Loucy (cell line): ENCODE measurements around the gene B3GAT1.

Experiments used
- H2AFZ ChIP-seq: fragments of 200-600 bp; sonication (generic); 2 replicates; pipeline ENCODE4 v1.6.0; 2016; ENCODE audit warnings: antibody characterized with exemption, mild to moderate bottlenecking, low read length, moderate library complexity
- H3F3A ChIP-seq: fragments of 200-600 bp; 2 replicates; pipeline ENCODE4 v1.6.0; 2016; ENCODE audit warnings: antibody characterized with exemption, low read depth, mild to moderate bottlenecking
- H3K27me3 ChIP-seq: fragments of 200-600 bp; sonication (generic); 2 replicates; pipeline ENCODE4 v1.6.1; 2014; ENCODE audit warnings: low read length, mild to moderate bottlenecking; ENCODE audit not compliant: insufficient read depth, poor library complexity, severe bottlenecking
- H3K36me3 ChIP-seq: fragments of 200-600 bp; sonication (generic); 2 replicates; pipeline ENCODE4 v1.6.1; 2016; ENCODE audit warnings: low read length; ENCODE audit not compliant: insufficient read depth
- H3K4me1 ChIP-seq: fragments of 200-600 bp; sonication (generic); 2 replicates; pipeline ENCODE4 v1.5.1; 2014; ENCODE audit warnings: low read length, mild to moderate bottlenecking; ENCODE audit not compliant: insufficient read depth, poor library complexity, severe bottlenecking
- H3K4me2 ChIP-seq: fragments of 200-600 bp; sonication (generic); 2 replicates; pipeline ENCODE4 v1.6.0; 2014; ENCODE audit warnings: antibody characterized with exemption, low read length, low read depth, mild to moderate bottlenecking; ENCODE audit not compliant: poor library complexity, severe bottlenecking
- H3K4me3 ChIP-seq: fragments of 200-600 bp; sonication (generic); 2 replicates; pipeline ENCODE4 v1.5.1; 2014; ENCODE audit warnings: low read length, mild to moderate bottlenecking, mixed read lengths; ENCODE audit not compliant: poor library complexity, severe bottlenecking
- H3K79me2 ChIP-seq: fragments of 200-600 bp; sonication (generic); 2 replicates; pipeline ENCODE4 v1.6.1; 2014; ENCODE audit warnings: low read length; ENCODE audit not compliant: insufficient read depth
- H3K9ac ChIP-seq: fragments of 200-600 bp; sonication (generic); 2 replicates; pipeline ENCODE4 v1.6.0; 2014; ENCODE audit warnings: mild to moderate bottlenecking, low read depth, low read length, moderate library complexity; ENCODE audit not compliant: poor library complexity, severe bottlenecking
- H3K9me2 ChIP-seq: fragments of 200-600 bp; sonication (generic); replicated peaks from 2 replicates; pipeline ENCODE4 v1.6.1; 2016; ENCODE audit warnings: low read depth, low read length, mixed read lengths
- H3K9me3 ChIP-seq: fragments of 200-600 bp; sonication (generic); 2 replicates; pipeline ENCODE4 v1.6.1; 2014; ENCODE audit warnings: mild to moderate bottlenecking, antibody characterized with exemption, low read length, low read depth; ENCODE audit not compliant: insufficient read depth
- H4K20me1 ChIP-seq: fragments of 200-600 bp; sonication (generic); 2 replicates; pipeline ENCODE4 v1.6.0; 2014; ENCODE audit warnings: antibody characterized with exemption, low read length, mild to moderate bottlenecking; ENCODE audit not compliant: insufficient read depth, poor library complexity, severe bottlenecking
- EZH2phosphoT487 ChIP-seq: fragments of 200-600 bp; IDR thresholded peaks from 2 replicates; pipeline ENCODE4 v1.6.1; 2018; ENCODE audit warnings: antibody characterized with exemption, mild to moderate bottlenecking, moderate library complexity, borderline replicate concordance
- TF ChIP-seq, protein P1 (sequence below): fragments of 200-600 bp; sonication (generic); conservative IDR thresholded peaks from 2 replicates; pipeline ENCODE4 v1.5.1; 2014; ENCODE audit warnings: mild to moderate bottlenecking, antibody characterized with exemption, low read length

Gene B3GAT1

DNA sequence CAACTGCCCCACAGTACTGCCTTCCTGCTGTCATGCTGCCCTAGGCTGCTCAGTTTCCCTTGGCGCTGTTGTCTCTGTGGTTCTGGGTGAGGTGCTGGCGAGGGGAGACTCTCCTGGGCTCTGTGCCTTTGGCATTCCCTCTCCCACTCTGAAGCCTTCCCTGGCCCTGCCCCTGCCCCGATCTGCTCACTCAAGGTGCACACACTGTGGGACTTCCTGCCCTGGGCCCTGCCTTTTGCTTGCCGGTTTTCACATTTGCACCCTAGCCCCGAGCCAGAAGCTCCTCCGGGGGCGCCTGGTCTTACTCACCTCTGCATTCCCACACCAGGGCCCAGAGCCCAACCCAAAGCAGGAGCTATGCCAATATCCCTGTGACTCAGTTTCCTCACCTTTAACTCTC lies 12.0 kb downstream of the B3GAT1 start:
- Histone ChIP-seq H3K9me3 (peaks cover 26% of the 10 kb centered on the region; the same call in 1 of the 2 replicates), H4K20me1 (no peaks in the 10 kb centered on the region), H3K79me2 (no peaks in the 10 kb centered on the region), H3K4me1 (no peaks in the 10 kb centered on the region), H2AFZ (no peak overlapping the region), H3K9ac (no peak overlapping the region), H3K27me3 (no peaks in the 10 kb centered on the region), H3K4me2 (no peak overlapping the region), H3F3A (no peaks in the 10 kb centered on the region), H3K4me3 (no peak overlapping the region), H3K36me3 (no peaks in the 10 kb centered on the region), H3K9me2 (no peaks in the 10 kb centered on the region)
- no peak for TF ChIP-seq EZH2phosphoT487
- TF ChIP-seq, protein P1, sequence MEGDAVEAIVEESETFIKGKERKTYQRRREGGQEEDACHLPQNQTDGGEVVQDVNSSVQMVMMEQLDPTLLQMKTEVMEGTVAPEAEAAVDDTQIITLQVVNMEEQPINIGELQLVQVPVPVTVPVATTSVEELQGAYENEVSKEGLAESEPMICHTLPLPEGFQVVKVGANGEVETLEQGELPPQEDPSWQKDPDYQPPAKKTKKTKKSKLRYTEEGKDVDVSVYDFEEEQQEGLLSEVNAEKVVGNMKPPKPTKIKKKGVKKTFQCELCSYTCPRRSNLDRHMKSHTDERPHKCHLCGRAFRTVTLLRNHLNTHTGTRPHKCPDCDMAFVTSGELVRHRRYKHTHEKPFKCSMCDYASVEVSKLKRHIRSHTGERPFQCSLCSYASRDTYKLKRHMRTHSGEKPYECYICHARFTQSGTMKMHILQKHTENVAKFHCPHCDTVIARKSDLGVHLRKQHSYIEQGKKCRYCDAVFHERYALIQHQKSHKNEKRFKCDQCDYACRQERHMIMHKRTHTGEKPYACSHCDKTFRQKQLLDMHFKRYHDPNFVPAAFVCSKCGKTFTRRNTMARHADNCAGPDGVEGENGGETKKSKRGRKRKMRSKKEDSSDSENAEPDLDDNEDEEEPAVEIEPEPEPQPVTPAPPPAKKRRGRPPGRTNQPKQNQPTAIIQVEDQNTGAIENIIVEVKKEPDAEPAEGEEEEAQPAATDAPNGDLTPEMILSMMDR = no peak

DNA sequence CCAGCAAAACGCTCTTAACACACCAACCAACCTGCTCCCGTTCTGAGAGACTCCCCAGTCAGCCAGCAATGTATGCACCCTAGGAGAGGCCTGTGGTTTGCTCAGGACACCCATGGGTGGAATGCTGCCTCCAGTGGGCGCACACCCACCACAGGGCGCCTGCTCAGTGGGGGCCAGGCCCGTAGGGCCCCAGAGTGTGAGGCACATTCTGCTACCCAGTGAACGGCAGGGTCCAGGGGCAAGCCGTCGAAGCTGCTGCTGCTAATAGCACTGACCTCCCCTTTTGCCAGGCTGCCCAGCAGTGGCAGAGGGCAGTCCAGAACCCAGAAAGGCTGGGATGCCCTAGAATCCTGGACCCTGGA lies 12.8 kb downstream of the B3GAT1 start:
- TF ChIP-seq EZH2phosphoT487 = no peak
- TF ChIP-seq, protein P1 = no peak
- no peaks in the 10 kb centered on the region for H3K27me3 ChIP-seq

DNA sequence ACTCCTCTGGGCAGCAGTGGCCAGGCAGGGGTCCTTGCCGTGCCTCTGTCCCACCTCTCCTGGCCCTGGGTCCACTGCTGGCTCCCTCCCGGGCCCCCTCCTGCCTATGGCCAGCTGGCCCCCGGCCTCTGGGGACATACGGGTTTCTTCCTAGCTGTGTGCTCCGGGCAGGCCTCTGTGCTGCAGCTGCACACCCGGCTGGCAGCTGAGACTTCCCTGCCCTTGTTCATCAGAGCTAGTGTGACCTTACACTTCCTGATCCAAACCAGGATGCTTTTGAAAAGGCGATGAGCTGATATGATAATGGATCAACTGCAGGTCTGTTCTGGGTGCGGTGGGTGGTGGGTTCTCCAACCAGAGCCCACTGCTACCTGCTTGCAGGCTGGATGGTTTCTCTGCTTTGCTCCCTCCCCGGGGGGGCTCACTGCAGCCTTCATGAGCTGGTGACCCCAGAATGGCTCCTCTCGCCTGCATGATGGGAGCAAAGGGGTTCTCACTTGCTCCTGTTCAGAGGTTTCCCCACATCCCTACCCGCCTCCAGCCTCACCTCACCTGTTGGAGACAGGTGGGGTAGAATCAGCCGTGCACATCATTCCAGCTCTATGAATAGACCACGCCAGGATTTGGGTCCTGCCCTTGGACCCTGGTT lies 13.3 kb downstream of the B3GAT1 start:
- TF ChIP-seq, protein P1 = no peak
- no peak for TF ChIP-seq EZH2phosphoT487
- no peaks in the 10 kb centered on the region for H4K20me1 ChIP-seq
- no peaks in the 10 kb centered on the region for H3K4me1 ChIP-seq
- H3K4me2 ChIP-seq = no peak overlapping the region
- H3K9me3 ChIP-seq = peaks cover 29% of the 10 kb centered on the region; the same call in 1 of the 2 replicates
- H3F3A ChIP-seq = no peaks in the 10 kb centered on the region
- no peaks in the 10 kb centered on the region for H3K79me2 ChIP-seq
- H3K27me3 ChIP-seq = no peaks in the 10 kb centered on the region
- no peak overlapping the region for H3K4me3 ChIP-seq
- H3K36me3 ChIP-seq = no peaks in the 10 kb centered on the region
- no peak overlapping the region for H3K9ac ChIP-seq
- no peak overlapping the region for H2AFZ ChIP-seq
- no peaks in the 10 kb centered on the region for H3K9me2 ChIP-seq

More for the DNA sequence above, 12.8 kb downstream of the B3GAT1 start:
- H3K9me3 ChIP-seq = peaks cover 29% of the 10 kb centered on the region; the same call in 1 of the 2 replicates
- H3K4me1 ChIP-seq = no peaks in the 10 kb centered on the region
- H3F3A ChIP-seq = no peaks in the 10 kb centered on the region
- no peak overlapping the region for H3K4me2 ChIP-seq
- H3K36me3 ChIP-seq = no peaks in the 10 kb centered on the region
- H3K4me3 ChIP-seq = no peak overlapping the region
- no peak overlapping the region for H2AFZ ChIP-seq
- H3K9ac ChIP-seq = no peak overlapping the region
- H3K79me2 ChIP-seq = no peaks in the 10 kb centered on the region
- H4K20me1 ChIP-seq = no peaks in the 10 kb centered on the region
- H3K9me2 ChIP-seq = no peaks in the 10 kb centered on the region
